B cell (primary cell): ENCODE measurements around the gene WDR31.

Source experiments
- CTCF ChIP-seq: fragments of 200-600 bp; IDR thresholded peaks from one replicate; pipeline ENCODE4 v1.8.0; 2022; ENCODE audit warnings: antibody characterized with exemption, mild to moderate bottlenecking
- EZH2 ChIP-seq: IDR thresholded peaks from 2 replicates; pipeline ENCODE4 v1.6.1; 2012; ENCODE audit warnings: borderline replicate concordance, low read depth, mild to moderate bottlenecking, moderate library complexity, low read length; ENCODE audit not compliant: insufficient read depth, poor library complexity, severe bottlenecking

GRCh38 chr9:113363336-113363735 is 23.3 kb upstream of the WDR31 start:
- TF ChIP-seq CTCF (no peak), EZH2 (no peak)
